GM11168 (cell line): ENCODE data around the gene FAM20A.
"Not testable (repeated sequence)": the region's sequence is repeated elsewhere in the genome, so short reads cannot be mapped to it uniquely, and the experiment has no call there.

Source experiments
- in situ Hi-C: fragments of 300-500 bp; cut with MboI; formaldehyde crosslinking; loops from one replicate; pipeline ENCODE4 v1.12.0; 2022; ENCODE audit warnings: low sequenced_read_pairs; ENCODE audit not compliant: unreplicated experiment

Gene FAM20A

GRCh38 chr17:68533887-68534694, 67.1 kb downstream of the FAM20A start:
- in situ Hi-C loops: loop anchor here (10.0 kb wide), 1 partner anchor 221 kb away; no protein-coding TSS in a partner anchor

GRCh38 chr17:68532826-68533225, 68.3 kb downstream of the FAM20A start:
- in situ Hi-C loops: loop anchor here (10.0 kb wide), 1 partner anchor 222 kb away; no protein-coding TSS in a partner anchor

- in situ Hi-C loops: loop anchor here (10.0 kb wide), 1 partner anchor 224 kb away; no protein-coding TSS in a partner anchor
Measured at GRCh38 chr17:68531252-68531651, 69.9 kb downstream of the FAM20A start.

GRCh38 chr17:68527314-68527713, 73.9 kb downstream of the FAM20A start:
- in situ Hi-C loops: no loop called here

GRCh38 chr17:68526548-68526947, 74.6 kb downstream of the FAM20A start:
- in situ Hi-C loops: no loop called here

GRCh38 chr17:68522266-68522665, 78.9 kb downstream of the FAM20A start:
- in situ Hi-C loops: no loop called here

GRCh38 chr17:68519911-68520310, 81.3 kb downstream of the FAM20A start:
- in situ Hi-C loops: no loop called here

- in situ Hi-C loops: not testable (repeated sequence)
Measured at GRCh38 chr17:68519051-68519450, 82.1 kb downstream of the FAM20A start.

- in situ Hi-C loops: no loop called here
Measured at GRCh38 chr17:68518063-68518815, 82.9 kb downstream of the FAM20A start.

GRCh38 chr17:68517605-68518004, 83.6 kb downstream of the FAM20A start:
- in situ Hi-C loops: not testable (repeated sequence)

GRCh38 chr17:68516732-68517131, 84.4 kb downstream of the FAM20A start:
- in situ Hi-C loops: no loop called here

- in situ Hi-C loops: no loop called here
Measured at GRCh38 chr17:68514831-68515635, 86.1 kb downstream of the FAM20A start.

- in situ Hi-C loops: no loop called here
Measured at GRCh38 chr17:68513932-68514331, 87.2 kb downstream of the FAM20A start.

- in situ Hi-C loops: no loop called here
Measured at GRCh38 chr17:68512960-68513474, 88.2 kb downstream of the FAM20A start.

- in situ Hi-C loops: no loop called here
Measured at GRCh38 chr17:68512247-68512959, 88.8 kb downstream of the FAM20A start, which contains the start of gene PRKAR1A. TSS of gene PRKAR1A (plus strand) at chr17:68512430. CDS start at chr17:68515400, 2,970 bp downstream.

GRCh38 chr17:68511671-68512246, 89.4 kb downstream of the FAM20A start:
- in situ Hi-C loops: no loop called here

- in situ Hi-C loops: no loop called here
Measured at GRCh38 chr17:68511254-68511670, 89.9 kb downstream of the FAM20A start.

GRCh38 chr17:68509141-68510057, 91.8 kb downstream of the FAM20A start:
- in situ Hi-C loops: no loop called here
